ENCODE data around the gene KLF3.

DNA sequence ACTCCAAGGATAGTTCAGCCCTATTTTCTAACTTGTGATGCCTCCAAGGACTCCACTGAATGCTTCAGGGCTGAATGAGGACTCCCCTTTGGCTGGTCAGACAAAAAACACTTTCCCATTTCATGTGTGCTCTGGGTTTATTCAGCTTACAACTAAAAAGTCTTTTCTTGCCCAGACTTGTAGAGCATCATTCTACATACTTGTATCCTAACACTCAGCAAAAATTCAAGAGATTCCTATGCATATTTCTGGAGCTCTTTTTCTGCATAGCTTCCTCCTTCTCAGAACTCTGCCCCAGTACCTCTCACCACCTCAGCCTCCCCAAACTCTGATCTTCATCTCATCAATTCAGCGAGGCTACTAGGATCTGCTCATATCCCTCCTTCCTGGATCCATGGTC is 22.2 kb upstream of the KLF3 start:
- TF ChIP-seq, protein P1, sequence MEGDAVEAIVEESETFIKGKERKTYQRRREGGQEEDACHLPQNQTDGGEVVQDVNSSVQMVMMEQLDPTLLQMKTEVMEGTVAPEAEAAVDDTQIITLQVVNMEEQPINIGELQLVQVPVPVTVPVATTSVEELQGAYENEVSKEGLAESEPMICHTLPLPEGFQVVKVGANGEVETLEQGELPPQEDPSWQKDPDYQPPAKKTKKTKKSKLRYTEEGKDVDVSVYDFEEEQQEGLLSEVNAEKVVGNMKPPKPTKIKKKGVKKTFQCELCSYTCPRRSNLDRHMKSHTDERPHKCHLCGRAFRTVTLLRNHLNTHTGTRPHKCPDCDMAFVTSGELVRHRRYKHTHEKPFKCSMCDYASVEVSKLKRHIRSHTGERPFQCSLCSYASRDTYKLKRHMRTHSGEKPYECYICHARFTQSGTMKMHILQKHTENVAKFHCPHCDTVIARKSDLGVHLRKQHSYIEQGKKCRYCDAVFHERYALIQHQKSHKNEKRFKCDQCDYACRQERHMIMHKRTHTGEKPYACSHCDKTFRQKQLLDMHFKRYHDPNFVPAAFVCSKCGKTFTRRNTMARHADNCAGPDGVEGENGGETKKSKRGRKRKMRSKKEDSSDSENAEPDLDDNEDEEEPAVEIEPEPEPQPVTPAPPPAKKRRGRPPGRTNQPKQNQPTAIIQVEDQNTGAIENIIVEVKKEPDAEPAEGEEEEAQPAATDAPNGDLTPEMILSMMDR (conservative IDR thresholded peaks at IDR 0.05; ENCODE audit: low read depth in 2 of 2): no peak
- no peak for TF ChIP-seq EZH2phosphoT487 (IDR thresholded peaks at IDR 0.05; ENCODE audit: unreplicated experiment)
- no peak for TF ChIP-seq EZH2 (IDR thresholded peaks at IDR 0.05; ENCODE audit: low read depth, unreplicated experiment)
- TF ChIP-seq CREB1 (CRISPR knock-in tag; IDR thresholded peaks at IDR 0.05; ENCODE audit: low read depth): no peak
- TF ChIP-seq JUNB (IDR thresholded peaks at IDR 0.05; ENCODE audit: unreplicated experiment): no peak
- no peak for TF ChIP-seq POLR2AphosphoS5 (IDR thresholded peaks at IDR 0.05; ENCODE audit: low read depth)
- TF ChIP-seq, protein P2, sequence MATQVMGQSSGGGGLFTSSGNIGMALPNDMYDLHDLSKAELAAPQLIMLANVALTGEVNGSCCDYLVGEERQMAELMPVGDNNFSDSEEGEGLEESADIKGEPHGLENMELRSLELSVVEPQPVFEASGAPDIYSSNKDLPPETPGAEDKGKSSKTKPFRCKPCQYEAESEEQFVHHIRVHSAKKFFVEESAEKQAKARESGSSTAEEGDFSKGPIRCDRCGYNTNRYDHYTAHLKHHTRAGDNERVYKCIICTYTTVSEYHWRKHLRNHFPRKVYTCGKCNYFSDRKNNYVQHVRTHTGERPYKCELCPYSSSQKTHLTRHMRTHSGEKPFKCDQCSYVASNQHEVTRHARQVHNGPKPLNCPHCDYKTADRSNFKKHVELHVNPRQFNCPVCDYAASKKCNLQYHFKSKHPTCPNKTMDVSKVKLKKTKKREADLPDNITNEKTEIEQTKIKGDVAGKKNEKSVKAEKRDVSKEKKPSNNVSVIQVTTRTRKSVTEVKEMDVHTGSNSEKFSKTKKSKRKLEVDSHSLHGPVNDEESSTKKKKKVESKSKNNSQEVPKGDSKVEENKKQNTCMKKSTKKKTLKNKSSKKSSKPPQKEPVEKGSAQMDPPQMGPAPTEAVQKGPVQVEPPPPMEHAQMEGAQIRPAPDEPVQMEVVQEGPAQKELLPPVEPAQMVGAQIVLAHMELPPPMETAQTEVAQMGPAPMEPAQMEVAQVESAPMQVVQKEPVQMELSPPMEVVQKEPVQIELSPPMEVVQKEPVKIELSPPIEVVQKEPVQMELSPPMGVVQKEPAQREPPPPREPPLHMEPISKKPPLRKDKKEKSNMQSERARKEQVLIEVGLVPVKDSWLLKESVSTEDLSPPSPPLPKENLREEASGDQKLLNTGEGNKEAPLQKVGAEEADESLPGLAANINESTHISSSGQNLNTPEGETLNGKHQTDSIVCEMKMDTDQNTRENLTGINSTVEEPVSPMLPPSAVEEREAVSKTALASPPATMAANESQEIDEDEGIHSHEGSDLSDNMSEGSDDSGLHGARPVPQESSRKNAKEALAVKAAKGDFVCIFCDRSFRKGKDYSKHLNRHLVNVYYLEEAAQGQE (IDR thresholded peaks at IDR 0.05; ENCODE audit: unreplicated experiment): no peak
- no peak for TF ChIP-seq ZNF114 (CRISPR knock-in tag; IDR thresholded peaks at IDR 0.05)
